Placental epithelial cell (primary cell): Measurements from ENCODE around the gene OPN5. TPM values are rescaled to one million over a fixed set of nuclear protein-coding genes. Genes with fewer than 3 reads are reported as not detected.

Experiments used
- small RNA-seq: library from RNA; depleted of rRNA; stranded (forward); fragments of <200 nt; gene quantifications from one replicate; pipeline ENCODE3, GENCODE V24; 2012
- total RNA-seq: library from RNA; depleted of rRNA; stranded (reverse); fragments of >200 nt; gene quantifications from 2 replicates; pipeline ENCODE4 v1.2.3, GENCODE V29; 2012

The OPN5 gene, protein sequence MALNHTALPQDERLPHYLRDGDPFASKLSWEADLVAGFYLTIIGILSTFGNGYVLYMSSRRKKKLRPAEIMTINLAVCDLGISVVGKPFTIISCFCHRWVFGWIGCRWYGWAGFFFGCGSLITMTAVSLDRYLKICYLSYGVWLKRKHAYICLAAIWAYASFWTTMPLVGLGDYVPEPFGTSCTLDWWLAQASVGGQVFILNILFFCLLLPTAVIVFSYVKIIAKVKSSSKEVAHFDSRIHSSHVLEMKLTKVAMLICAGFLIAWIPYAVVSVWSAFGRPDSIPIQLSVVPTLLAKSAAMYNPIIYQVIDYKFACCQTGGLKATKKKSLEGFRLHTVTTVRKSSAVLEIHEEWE
- total RNA-seq: not detected in 2 replicates

DNA sequence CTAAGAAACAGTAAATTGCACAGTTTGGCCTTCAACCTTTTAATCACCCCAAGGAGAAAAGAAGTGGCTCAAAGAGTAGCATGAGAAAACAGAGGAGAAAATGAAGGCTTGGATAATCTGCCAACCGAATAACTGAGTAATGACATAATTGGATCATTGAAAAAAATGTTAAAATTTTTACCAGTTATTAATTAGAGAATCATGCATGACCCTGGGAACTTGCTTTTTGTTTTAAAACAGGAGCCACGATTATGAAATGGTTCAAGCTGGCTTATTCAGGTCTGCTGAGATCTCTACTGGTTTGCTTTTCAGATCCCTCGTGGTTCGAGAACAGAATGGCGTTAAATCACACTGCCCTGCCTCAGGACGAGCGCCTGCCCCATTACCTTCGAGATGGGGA, at the start of gene OPN5:
Gene OPN5 (plus strand): TSS at position 301 of the 400 bp plus-strand sequence. CDS start 35 bp downstream, at position 336.

Small RNAs within 50 kb of the gene (small RNA-seq; reads per million reads assigned to genes)
- gene RNU1-105P: 0.20 reads per million

Other genes starting within 250 kb of the OPN5 start
- 5.1 and 24.8 TPM in 2 replicates for gene ADGRF4, start 83.5 kb upstream of the OPN5 start, total RNA-seq